Suppressor macrophage treated with lipopolysaccharide for 1 hour (primary cell): ENCODE data around the gene CBLL1.

Source experiments
- DNase-seq, 3 donors: peaks; one replicate each; pipeline ENCODE4 v3.0.0-alpha.2; 2020 to 2022

Gene CBLL1

GRCh38 chr7:107743567-107744344 is at the start of gene CBLL1:
Gene CBLL1, plus strand, starts transcription at chr7:107744142. Its CDS starts 22 bp downstream, at chr7:107744164.
- peak; percentile 98 to 99 (median 99) for DNase-seq

GRCh38 chr7:107694386-107694785 is 49.6 kb upstream of the CBLL1 start:
- DNase-seq = no peak

- no peak for DNase-seq
Observed at GRCh38 chr7:107696330-107696946, 47.5 kb upstream of the CBLL1 start.

- DNase-seq = no peak
Observed at GRCh38 chr7:107697321-107698049, 46.5 kb upstream of the CBLL1 start.

GRCh38 chr7:107700570-107700969 is 43.4 kb upstream of the CBLL1 start:
- no peak for DNase-seq

- DNase-seq = no peak
Observed at GRCh38 chr7:107701191-107701590, 42.8 kb upstream of the CBLL1 start.

GRCh38 chr7:107703219-107703618 is 40.7 kb upstream of the CBLL1 start:
- no peak for DNase-seq

- no peak for DNase-seq
Observed at GRCh38 chr7:107703872-107704271, 40.1 kb upstream of the CBLL1 start.

GRCh38 chr7:107708956-107709355 is 35.0 kb upstream of the CBLL1 start:
- no peak for DNase-seq

- DNase-seq = no peak
Observed at GRCh38 chr7:107711301-107711700, 32.6 kb upstream of the CBLL1 start.

- DNase-seq = no peak
Observed at GRCh38 chr7:107712025-107712424, 31.9 kb upstream of the CBLL1 start.

- DNase-seq = no peak
Observed at GRCh38 chr7:107712896-107713295, 31.0 kb upstream of the CBLL1 start.

- DNase-seq = peak in 1 of 3 donors; percentile 4
Observed at GRCh38 chr7:107715531-107715930, 28.4 kb upstream of the CBLL1 start.

- no peak for DNase-seq
Observed at GRCh38 chr7:107718456-107719193, 25.3 kb upstream of the CBLL1 start.

GRCh38 chr7:107721286-107721685 is 22.7 kb upstream of the CBLL1 start:
- no peak for DNase-seq

GRCh38 chr7:107723255-107723654 is 20.7 kb upstream of the CBLL1 start:
- DNase-seq = no peak

GRCh38 chr7:107725138-107725740 is 18.7 kb upstream of the CBLL1 start:
- DNase-seq = peak; percentile 45 to 58 (median 52)

GRCh38 chr7:107726356-107727130 is 17.4 kb upstream of the CBLL1 start:
- DNase-seq = no peak

GRCh38 chr7:107728276-107728675 is 15.7 kb upstream of the CBLL1 start:
- DNase-seq = no peak

- peak; percentile 49 to 54 (median 53) for DNase-seq
Observed at GRCh38 chr7:107742678-107743566, 1.0 kb upstream of the CBLL1 start.

- DNase-seq = peak; percentile 49 to 68 (median 56)
Observed at GRCh38 chr7:107744345-107744750, 406 bp downstream of the CBLL1 start.
